Esophagus squamous epithelium (tissue), 5 donors: ENCODE measurements around the gene IKZF2. TPM values are rescaled to one million over a fixed set of nuclear protein-coding genes. Genes with fewer than 3 reads are reported as not detected.

ENCODE experiments used
- DNase-seq: peaks from one replicate; lab custom pipeline; 2025; lab: John Stamatoyannopoulos, UW
- H3K27ac ChIP-seq, 4 donors: fragments of 200-600 bp; sonication (generic); one replicate each; pipeline ENCODE4 v1.5.1; 2016 to 2019; ENCODE audit warnings: mild to moderate bottlenecking in 1 of 4
- H3K27me3 ChIP-seq, 4 donors: fragments of 200-600 bp; sonication (generic); 1 replicate in 3 of 4; 2 replicates in 1 of 4; pipeline versions ENCODE4 v1.5.1 to v1.6.0; 2017 to 2021; ENCODE audit warnings: antibody characterized with exemption in 1 of 4
- H3K36me3 ChIP-seq, 3 donors: fragments of 200-600 bp; sonication (generic); one replicate each; pipeline ENCODE4 v1.5.1; 2016 to 2019
- H3K4me1 ChIP-seq, 3 donors: fragments of 200-600 bp; sonication (generic); one replicate each; pipeline ENCODE4 v1.5.1; 2017 to 2019
- H3K4me3 ChIP-seq, 4 donors: fragments of 200-600 bp; sonication (generic); 1 replicate in 3 of 4; 2 replicates in 1 of 4; pipeline ENCODE4 v1.5.1; 2016 to 2019; ENCODE audit warnings: mild to moderate bottlenecking in 2 of 4, moderate library complexity in 1 of 4
- H3K9me3 ChIP-seq, 3 donors: fragments of 200-600 bp; sonication (generic); one replicate each; pipeline ENCODE4 v1.5.1; 2016 to 2019
- CTCF ChIP-seq, 6 experiments: fragments of 450-650 bp in 4 of 6; fragments of 200-600 bp in 2 of 6; sonication (generic) in 2 of 6; IDR thresholded peaks; one replicate each; pipeline ENCODE4 v1.5.1; 2016 to 2019; ENCODE audit warnings: antibody characterized with exemption in 6 of 6, mild to moderate bottlenecking in 4 of 6, moderate library complexity in 4 of 6
- POLR2A ChIP-seq, 4 donors: fragments of 450-650 bp; IDR thresholded peaks; one replicate each; pipeline ENCODE4 v1.6.1; 2017; ENCODE audit warnings: antibody characterized with exemption in 4 of 4, mild to moderate bottlenecking in 4 of 4, moderate library complexity in 3 of 4
- WGBS, 2 donors: methylation state at CpG; one replicate each; pipeline ENCODE4 v1.1.5; 2018; 5-methylcytosine and 5-hydroxymethylcytosine counted together
- intact Hi-C: fragments of 100-400 bp; cut with DNase I; formaldehyde crosslinking; loops from one replicate; pipeline ENCODE4 v1.15.0; 2022
- total RNA-seq, 4 donors: library from RNA; depleted of rRNA; stranded (reverse); fragments of >200 nt; gene quantifications; one replicate each; pipeline ENCODE4 v1.1.0, GENCODE V29; 2016
- donor health status: DM: yes; HTN: yes; CAD: no.

The IKZF2 gene
- total RNA-seq, 4 donors from 2014 or later, result 44.1 to 96.1 (median 78.6) TPM

GRCh38 chr2:213149949-213150314, 1.5 kb downstream of the IKZF2 start:
- no peak for DNase-seq

GRCh38 chr2:213149294-213149875, 2.0 kb downstream of the IKZF2 start:
- peak overlapping the region in 3 of 4 donors; percentile 91 to 99 (median 98) for H3K27ac ChIP-seq
- peak overlapping the region; percentile 38 to 99 (median 90) for H3K4me3 ChIP-seq
- TF ChIP-seq POLR2A (IDR thresholded peaks at IDR 0.05) (no peak), CTCF (IDR thresholded peaks at IDR 0.05) (peak in 4 of 6 experiments; percentile 6 to 38 (median 20))
- peaks cover 0 to 75% (median 17%) of the 10 kb centered on the region in 3 donors for H3K4me1 ChIP-seq
- H3K9me3 ChIP-seq, result no peaks in the 10 kb centered on the region
- DNase-seq, result no peak
- 20 to 28% methylated on average over 3 of the region's 3 CpGs for WGBS, 2 donors
- no peaks in the 10 kb centered on the region for H3K36me3 ChIP-seq
- no peaks in the 10 kb centered on the region for H3K27me3 ChIP-seq
- intact Hi-C loops, result no loop called here

More at GRCh38 chr2:213149949-213150314, 1.5 kb downstream of the IKZF2 start:
- H3K36me3 ChIP-seq, result no peaks in the 10 kb centered on the region
- no peaks in the 10 kb centered on the region for H3K27me3 ChIP-seq
- no peak for TF ChIP-seq CTCF (IDR thresholded peaks at IDR 0.05)
- TF ChIP-seq POLR2A (IDR thresholded peaks at IDR 0.05), result no peak
- WGBS, 2 donors, result 1% methylated on average over 7 of the region's 7 CpGs
- intact Hi-C loops, result loop anchor here (5.0 to 10.0 kb wide), 2 partner anchors 375 to 463 kb away; no protein-coding TSS in a partner anchor
- H3K4me1 ChIP-seq, result peaks cover 0 to 70% (median 17%) of the 10 kb centered on the region in 3 donors
- H3K27ac ChIP-seq, result peak overlapping the region; percentile 83 to 99 (median 94)
- H3K9me3 ChIP-seq, result no peaks in the 10 kb centered on the region
- H3K4me3 ChIP-seq, result peak overlapping the region; percentile 38 to 99 (median 90)

- Histone ChIP-seq H3K4me1 (peaks cover 0 to 79% (median 15%) of the 10 kb centered on the region in 3 donors), H3K4me3 (peak overlapping the region; percentile 38 to 99 (median 90)), H3K9me3 (no peaks in the 10 kb centered on the region), H3K27ac (peak overlapping the region; percentile 46 to 99 (median 94)), H3K36me3 (no peaks in the 10 kb centered on the region), H3K27me3 (no peaks in the 10 kb centered on the region)
- 34 to 41% methylated on average over 2 of the region's 2 CpGs for WGBS, 2 donors
- DNase-seq, result no peak
- intact Hi-C loops, result no loop called here
- TF ChIP-seq POLR2A (IDR thresholded peaks at IDR 0.05) (no peak), CTCF (IDR thresholded peaks at IDR 0.05) (no peak)
Observed at GRCh38 chr2:213148572-213149261, 2.7 kb downstream of the IKZF2 start.

GRCh38 chr2:213147538-213147937, 3.9 kb downstream of the IKZF2 start:
- Histone ChIP-seq H3K9me3 (no peaks in the 10 kb centered on the region), H3K27me3 (no peaks in the 10 kb centered on the region), H3K27ac (peak overlapping the region in 3 of 4 donors; percentile 26 to 91 (median 27)), H3K4me1 (peaks cover 0 to 78% (median 6%) of the 10 kb centered on the region in 3 donors), H3K4me3 (peak overlapping the region; percentile 1 to 96 (median 61)), H3K36me3 (peaks cover 0 to 3% (median 0%) of the 10 kb centered on the region in 3 donors)
- DNase-seq, result no peak
- WGBS, 2 donors, result 77 to 79% methylated on average over 2 of the region's 2 CpGs
- intact Hi-C loops, result no loop called here
- TF ChIP-seq POLR2A (IDR thresholded peaks at IDR 0.05), result no peak
- no peak for TF ChIP-seq CTCF (IDR thresholded peaks at IDR 0.05)

- Histone ChIP-seq H3K9me3 (no peaks in the 10 kb centered on the region), H3K4me1 (peaks cover 0 to 73% (median 6%) of the 10 kb centered on the region in 3 donors), H3K36me3 (peaks cover 0 to 20% (median 0%) of the 10 kb centered on the region in 3 donors), H3K4me3 (peak overlapping the region in 3 of 4 donors; percentile 14 to 96 (median 85)), H3K27ac (peak overlapping the region in 1 of 4 donors; percentile 44), H3K27me3 (no peaks in the 10 kb centered on the region)
- TF ChIP-seq POLR2A (IDR thresholded peaks at IDR 0.05) (no peak), CTCF (IDR thresholded peaks at IDR 0.05) (no peak)
- DNase-seq, result no peak
- intact Hi-C loops, result no loop called here
- 53 to 63% methylated on average over 1 of the region's 1 CpG for WGBS, 2 donors
Observed at GRCh38 chr2:213145715-213146242, 5.6 kb downstream of the IKZF2 start.
